Coronary artery (tissue), 2 donors: ENCODE measurements around the gene BMPR2.
"Not testable (repeated sequence)": the region's sequence is repeated elsewhere in the genome, so short reads cannot be mapped to it uniquely, and the experiment has no call there.

Experiments used
- DNase-seq: peaks from one replicate; pipeline ENCODE4 v3.0.0-alpha.2; 2017; ENCODE audit warnings: low spot score
- H3K27ac ChIP-seq, 2 donors: fragments of 200-600 bp; sonication (generic); one replicate each; pipeline ENCODE4 v1.5.1; 2016 to 2019
- H3K4me3 ChIP-seq: fragments of 200-600 bp; sonication (generic); 2 replicates; pipeline ENCODE4 v1.5.1; 2016; ENCODE audit warnings: mild to moderate bottlenecking, moderate library complexity
- CTCF ChIP-seq: fragments of 200-600 bp; sonication (generic); IDR thresholded peaks from one replicate; pipeline ENCODE4 v1.5.1; 2019; ENCODE audit warnings: antibody characterized with exemption

BMPR2 gene

GRCh38 chr2:202488671-202489070 is 112.5 kb downstream of the BMPR2 start:
- no peak overlapping the region for H3K4me3 ChIP-seq
- TF ChIP-seq CTCF, result no peak
- DNase-seq, result no peak
- no peak overlapping the region for H3K27ac ChIP-seq

- no peak for DNase-seq
- no peak for TF ChIP-seq CTCF
- H3K27ac ChIP-seq, result peak overlapping the region in 1 of 2 donors; percentile 14
- H3K4me3 ChIP-seq, result no peak overlapping the region
Measured at GRCh38 chr2:202490479-202490878, 114.4 kb downstream of the BMPR2 start.

- TF ChIP-seq CTCF, result no peak
- DNase-seq, result no peak
- Histone ChIP-seq H3K4me3 (no peak overlapping the region), H3K27ac (no peak overlapping the region)
Measured at GRCh38 chr2:202491514-202491913, 115.4 kb downstream of the BMPR2 start.

- Histone ChIP-seq H3K27ac (peak overlapping the region; percentile 3), H3K4me3 (no peak overlapping the region)
- no peak for TF ChIP-seq CTCF
- DNase-seq, result no peak
Measured at GRCh38 chr2:202494300-202495229, 118.4 kb downstream of the BMPR2 start.

GRCh38 chr2:202495230-202495604 is 119.1 kb downstream of the BMPR2 start:
- H3K4me3 ChIP-seq, result no peak overlapping the region
- TF ChIP-seq CTCF, result no peak
- no peak for DNase-seq
- peak overlapping the region in 1 of 2 donors; percentile 3 for H3K27ac ChIP-seq

GRCh38 chr2:202496835-202497472 is 120.8 kb downstream of the BMPR2 start:
- H3K27ac ChIP-seq, H3K4me3 ChIP-seq, DNase-seq: not testable (repeated sequence)

GRCh38 chr2:202497473-202497866 is 121.3 kb downstream of the BMPR2 start:
- H3K4me3 ChIP-seq, H3K27ac ChIP-seq, DNase-seq: not testable (repeated sequence)

GRCh38 chr2:202499841-202500240 is 123.7 kb downstream of the BMPR2 start:
- not testable (repeated sequence) for DNase-seq, H3K4me3 ChIP-seq, H3K27ac ChIP-seq

- not testable (repeated sequence) for H3K4me3 ChIP-seq, DNase-seq, H3K27ac ChIP-seq
Measured at GRCh38 chr2:202503276-202503675, 127.1 kb downstream of the BMPR2 start.
